HG03575 (cell line): ENCODE results near the gene MSL1.

Experiments used
- ATAC-seq: cut with Tn5 transposase; IDR thresholded peaks from one replicate; pipeline ENCODE4 v1.9.1; 2021; ENCODE audit not compliant: unreplicated experiment, insufficient number of reproducible peaks, low FRiP score; ENCODE audit errors: extremely low read depth

MSL1 gene

DNA sequence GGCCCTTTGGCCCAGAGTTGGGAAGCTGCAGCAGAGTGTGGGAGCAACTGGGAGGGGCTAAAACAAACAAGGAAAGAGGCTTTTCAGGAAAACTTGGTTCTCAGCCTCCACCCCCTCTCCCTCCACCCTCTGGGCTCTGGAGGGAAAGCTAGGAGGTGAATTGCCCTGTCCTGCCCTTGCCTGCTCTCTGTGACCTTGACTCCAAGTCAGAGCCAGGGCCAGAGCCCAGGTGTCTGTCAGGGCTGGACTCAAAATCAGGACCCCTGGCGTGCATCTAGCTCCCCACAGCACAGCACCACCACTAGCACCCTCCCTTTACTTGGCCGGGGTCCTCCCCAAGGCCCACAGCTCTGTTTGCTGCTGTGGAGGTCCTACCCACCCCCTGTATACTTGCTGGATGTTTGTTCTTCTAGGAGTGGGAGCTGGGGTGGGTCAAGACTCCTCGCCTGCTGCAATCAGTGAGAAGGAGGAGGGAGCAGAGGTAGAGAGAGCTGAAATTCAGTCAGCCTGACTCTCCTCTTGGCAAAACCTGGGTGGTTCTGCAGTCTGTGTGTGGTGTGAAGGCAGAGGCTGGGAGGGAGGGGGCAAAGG, 18.6 kb upstream of the MSL1 start:
- no peak for ATAC-seq

DNA sequence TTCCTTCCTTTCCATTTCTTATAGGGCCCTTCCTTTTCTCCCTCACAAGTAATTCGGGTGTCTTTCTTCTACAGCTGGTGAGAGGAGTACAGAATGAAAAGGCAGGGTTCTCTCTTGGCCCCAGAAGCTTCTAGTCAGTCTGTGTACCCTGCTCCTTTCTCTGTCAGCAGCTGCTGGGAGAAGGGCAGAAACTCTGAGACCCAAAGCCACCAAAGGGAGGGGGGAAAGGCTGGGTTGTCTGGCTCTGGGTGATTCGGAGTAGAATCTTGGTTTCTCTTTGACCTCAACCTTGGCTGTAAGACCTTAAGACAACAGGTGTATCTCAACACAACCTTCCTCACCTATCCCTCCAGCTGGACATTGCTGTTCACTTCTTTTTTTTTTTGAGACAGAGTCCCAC, 18.1 kb upstream of the MSL1 start:
- ATAC-seq, result no peak

DNA sequence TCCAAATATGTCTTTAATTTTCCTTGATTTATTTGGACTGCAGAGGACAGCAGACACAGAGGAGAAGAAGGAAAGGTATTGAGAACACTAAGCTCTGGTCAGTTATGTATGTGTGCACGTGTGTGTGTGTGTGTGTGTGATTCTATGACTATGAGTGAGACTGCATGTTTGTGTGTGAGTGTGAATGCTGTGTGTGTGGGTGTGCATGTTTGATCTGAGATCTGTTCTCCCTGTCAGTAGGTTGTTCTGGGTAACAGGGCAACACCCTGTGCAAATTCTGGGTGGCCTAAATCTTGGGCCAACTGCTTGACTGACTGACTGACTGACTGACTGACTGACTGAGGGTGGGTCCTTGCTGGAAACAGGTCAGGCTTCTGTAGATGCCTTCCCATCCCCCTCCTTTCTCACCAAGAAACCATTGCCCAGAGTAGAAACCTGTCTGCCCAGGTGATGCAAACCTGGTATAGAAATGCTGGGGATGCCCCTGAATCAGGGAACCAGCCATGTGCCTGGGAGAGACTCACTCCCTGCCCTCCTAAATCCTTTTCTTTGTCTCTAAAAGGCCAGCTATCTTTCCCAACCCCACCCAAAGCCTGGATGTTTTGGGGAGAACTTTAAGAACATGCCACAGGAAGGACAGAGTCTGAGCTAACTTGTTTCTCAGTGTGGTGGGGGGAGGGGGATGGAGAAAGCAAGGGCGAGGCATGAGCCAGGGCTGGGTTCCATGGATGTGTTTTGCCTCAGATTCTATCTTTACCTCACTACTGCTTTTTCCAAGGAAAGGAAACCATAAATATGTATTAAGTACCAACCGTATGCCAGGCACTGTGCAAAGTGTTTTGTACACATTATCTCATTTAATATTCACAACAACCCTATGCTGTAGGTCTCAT, 16.9 kb upstream of the MSL1 start:
- no peak for ATAC-seq

DNA sequence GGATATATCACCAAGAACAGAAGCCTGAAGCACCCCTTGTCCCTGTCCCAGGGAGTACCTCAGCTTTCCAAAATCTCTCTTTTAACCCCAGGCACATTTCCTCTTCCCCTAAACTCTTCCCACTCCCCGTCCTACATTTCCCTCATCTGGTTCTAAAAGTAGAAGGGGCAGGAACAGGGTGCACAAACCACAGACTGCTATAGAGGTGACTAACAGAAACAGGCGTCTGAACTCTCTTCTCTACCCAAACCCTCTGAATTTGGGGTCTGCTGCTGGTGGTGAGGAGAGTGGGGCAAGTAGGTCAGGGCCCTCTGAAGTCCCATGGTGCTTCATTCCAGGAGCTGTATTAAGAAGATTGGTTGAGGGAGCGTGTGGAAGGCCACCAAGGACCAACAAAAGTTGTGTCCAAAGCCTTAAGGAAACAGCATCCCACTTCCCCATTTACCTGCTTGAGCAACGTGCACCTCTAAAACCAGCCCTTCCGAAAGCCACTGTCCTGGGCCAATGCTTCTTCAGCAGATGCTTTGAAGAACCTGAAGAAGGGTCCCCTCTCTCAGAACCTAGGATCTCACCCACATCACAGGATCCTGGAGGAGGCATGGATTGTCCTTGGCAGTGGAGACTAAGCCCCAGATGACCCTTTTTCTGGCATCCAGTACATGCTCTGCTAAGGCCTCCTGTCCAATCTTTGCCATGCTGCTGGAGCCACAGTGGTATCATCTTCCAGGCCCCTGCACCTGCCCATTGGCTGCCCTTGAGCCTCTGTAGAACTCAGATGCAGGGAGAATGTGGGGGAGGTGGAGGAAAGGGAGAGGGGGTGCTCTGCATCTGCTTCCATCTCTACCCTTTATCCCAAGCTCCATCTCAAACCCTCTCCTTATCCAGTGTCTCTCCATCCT, 15.7 kb upstream of the MSL1 start:
- no peak for ATAC-seq

DNA sequence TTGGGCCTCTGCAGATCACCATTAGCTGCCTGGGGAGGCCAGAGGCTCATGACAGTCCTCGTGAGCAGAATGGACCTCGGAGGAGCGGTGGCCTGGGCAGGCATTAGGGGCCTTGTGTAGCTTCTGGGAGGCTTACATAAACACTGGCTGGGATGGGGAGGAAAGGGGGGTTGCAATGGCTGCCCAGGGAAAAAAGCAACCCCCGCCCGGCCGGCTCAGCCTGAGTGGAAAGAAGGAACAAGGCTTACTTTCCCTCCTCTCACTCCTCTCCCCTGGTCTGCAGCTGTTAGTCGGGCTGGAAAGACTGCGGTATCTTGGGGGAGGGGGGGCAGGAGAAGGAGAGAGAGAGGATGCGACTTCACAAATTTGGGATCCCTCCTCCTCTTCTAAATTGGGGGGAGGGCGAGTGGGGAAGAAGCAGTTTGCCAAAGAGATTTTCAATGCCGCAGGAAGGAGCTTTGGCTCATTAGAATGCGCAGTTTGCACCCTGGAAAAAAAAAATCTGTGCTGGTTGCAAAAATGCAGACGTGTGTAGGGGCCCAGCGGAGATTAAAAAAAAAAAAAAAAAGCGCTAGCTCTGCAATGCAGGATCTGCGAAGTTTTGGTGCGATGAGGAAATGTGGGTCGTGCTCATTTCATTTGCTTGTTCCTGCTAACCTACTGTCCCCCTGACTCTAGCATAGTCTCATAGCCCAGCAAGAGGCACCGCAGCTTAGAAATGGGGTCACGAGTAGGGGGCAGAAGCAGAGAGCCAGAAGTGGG, 14.8 kb upstream of the MSL1 start:
- ATAC-seq, result no peak

DNA sequence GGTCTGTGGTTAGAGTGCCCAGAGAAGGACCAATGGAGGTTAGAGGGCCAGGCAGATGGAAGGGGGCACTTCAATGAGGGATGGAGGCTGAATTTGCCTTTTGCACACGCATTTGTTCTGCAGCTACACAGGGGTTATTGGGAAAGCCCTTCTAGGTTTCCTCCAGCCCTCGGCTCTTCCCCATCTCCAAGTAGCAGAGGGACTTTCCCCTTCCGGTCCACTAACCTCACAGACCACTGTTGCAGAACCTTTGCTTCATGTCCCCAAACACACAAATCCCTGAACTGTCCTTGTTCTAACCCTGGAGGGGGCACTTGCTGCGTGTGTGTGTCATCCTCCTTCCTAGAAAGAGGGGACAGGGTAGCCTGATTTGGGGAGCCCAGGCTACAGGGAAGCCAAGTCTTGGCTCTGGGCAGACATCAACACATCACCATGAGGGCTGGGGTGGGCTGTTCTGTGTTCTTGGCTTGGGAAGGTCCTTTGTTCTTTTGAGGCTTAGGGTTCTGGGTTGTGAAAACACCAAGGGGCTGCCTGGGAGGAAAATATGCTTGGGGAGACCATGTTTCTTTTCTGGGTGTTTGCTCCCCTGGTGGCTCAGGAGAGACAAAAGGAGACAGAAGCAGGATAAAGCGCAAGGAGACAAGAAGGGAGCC, 14.1 kb upstream of the MSL1 start:
- no peak for ATAC-seq

DNA sequence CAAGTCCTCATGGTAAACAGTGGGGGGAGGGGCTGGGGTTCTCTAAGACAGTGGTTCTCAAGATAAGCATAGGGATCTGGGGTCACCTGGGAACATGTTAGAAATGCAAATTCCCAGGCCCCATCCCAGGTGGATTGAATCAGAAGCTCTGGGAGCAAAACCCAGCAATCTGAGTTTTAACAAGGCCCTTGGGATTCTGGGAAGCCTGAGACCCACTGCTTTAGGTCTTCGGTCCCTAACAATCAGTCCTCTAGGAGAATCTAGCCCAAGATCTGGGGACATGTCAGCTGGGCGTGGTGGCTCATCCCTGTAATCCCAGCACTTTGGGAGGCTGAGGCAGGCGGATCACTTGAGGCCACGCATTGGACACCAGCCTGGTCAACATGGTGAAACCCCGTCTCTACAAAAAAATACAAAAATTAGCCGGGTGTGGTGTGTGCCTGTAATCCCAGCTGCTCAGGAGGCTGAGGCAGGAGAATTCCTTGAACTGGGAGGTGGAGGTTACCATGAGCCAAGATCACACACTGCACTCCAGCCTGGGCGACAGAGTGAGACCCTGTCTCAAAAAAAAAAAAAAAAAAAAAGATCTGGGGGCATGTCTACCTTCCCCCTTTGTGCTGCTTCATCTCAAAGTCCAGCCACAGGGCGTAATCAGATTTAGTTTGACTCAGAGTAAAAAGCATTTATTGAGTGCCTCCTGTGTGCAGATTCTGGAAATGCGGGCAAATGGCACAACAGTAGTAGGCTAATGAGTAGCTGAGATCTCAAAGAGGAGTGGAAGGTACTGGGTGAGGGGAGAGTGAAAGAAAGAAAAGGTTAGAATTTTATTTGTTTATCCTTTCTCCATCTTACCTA, 12.6 kb upstream of the MSL1 start:
- ATAC-seq, result no peak

DNA sequence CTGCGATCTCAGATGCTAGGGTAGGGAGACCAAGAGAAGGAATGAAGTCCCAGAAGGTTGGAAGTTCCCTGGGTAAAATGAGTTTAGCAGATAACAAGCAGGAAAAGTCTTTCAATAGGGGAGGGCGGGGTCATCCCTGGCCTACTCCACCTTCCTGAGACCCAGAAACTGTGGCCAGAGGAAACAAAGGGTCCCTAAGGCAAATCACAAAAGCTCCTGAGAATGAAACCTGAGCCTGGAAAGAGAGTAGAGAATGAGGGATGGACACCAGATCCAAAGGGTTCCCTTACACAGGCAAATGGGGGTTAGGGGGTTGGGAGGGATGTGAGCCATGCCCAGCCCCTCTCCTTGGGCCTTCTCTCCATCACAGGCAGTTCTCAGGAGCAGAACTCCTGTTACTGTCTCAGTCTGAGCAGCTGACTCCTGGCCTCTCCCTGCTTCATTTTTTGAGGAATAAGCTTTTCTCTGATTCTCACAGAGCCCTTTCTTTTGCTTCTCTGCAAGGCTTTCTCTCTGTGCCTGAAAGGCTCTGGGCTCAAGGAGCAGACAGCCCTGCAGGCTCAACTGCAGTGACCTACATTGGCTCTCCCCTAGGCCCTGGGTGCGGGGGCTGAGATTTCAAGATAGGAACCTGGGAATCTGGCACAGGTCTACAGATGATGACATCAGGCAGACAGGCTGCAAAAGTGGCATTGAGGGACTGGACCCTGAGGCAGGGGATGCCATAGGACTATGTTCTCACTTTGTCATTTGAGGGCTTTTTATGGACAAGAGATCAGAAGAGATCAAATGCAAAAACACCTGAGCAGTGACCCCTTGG, 11.5 kb upstream of the MSL1 start:
- no peak for ATAC-seq

DNA sequence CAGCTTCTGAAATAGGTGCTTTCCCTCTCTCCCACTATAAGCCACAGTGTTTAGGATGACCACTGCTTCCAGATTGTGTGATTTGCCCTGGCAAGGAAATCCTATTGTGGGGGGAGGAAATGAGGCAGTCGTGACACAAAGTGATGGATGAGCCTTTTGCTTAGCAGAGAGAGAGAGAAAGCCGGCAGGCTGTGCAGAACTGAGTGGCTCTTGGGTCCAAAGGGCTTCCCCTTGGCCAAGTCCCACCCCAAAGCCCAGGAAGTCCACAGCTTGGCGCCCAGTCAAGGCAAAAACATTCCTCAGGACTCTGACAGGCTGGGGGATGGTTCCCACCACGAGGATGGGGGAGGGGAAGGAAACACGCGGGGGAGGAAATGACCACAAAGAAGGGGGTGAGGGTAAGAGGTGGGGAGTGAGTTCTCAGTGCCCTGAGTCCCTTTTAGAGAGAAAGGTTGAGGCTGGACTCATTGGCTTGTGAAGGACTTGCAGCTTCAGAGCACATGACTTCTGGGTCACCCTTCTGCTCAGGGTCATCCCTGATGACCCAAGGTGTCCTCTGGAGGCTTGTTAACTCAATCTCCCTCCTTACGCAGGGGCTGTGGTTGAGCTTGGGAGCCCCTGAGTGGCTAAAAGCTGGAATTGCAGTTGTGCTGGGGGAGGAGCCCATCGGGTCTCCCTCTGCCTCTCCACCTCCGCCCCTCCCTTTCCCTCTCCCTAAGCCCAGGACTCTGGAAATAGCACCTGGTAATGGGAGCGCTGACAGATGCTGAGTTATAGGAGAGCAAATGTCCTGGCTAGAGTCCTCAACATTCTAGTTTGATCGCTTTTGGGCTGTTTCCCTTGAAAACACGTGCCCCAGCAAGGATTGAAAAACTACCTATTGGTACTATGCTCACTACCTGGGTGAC, 10.3 kb upstream of the MSL1 start:
- ATAC-seq, result no peak

DNA sequence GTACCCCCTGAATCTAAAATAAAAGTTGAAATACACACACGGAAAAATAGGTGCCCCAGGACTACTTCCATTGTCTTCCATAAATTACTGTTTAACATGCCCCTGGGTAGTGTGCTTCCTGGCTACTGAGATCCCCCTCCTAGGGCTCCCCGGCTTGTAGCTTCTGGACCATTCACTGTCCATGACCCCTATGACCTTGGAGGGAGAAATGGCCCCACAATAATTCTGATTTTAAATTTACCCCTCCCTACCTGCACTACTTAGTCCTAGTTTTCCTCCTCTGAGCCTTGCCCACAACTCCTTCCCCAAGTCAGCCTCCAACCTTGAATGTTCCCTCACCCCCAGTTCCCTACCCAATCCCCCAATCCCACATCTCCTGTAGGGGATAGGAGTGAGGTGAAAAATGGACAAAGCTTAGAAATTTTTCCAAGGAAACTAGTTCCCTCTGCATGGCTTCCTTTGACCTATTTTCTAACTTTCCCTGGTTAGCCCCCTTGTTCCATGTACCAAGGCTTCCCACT, 9.5 kb upstream of the MSL1 start:
- no peak for ATAC-seq

DNA sequence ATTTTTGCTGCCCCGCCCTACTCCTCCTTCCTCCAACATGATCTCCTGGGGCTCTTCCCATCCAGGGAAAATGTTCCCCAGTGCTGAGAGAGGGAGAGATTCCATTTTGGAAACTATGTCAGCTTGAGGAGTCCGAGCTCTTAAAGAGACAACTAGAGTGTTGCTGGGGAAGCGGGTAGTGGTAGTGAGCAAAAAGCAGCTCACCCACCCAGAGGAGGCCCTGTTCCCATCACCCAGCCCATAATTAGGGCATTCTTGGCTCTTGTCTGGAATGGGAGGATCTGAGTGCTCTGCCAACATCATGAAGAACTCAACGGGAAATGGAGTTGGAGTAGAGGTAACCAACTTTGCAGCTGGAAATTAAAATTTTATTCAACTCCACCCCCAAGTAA, 9.1 kb upstream of the MSL1 start:
- no peak for ATAC-seq

DNA sequence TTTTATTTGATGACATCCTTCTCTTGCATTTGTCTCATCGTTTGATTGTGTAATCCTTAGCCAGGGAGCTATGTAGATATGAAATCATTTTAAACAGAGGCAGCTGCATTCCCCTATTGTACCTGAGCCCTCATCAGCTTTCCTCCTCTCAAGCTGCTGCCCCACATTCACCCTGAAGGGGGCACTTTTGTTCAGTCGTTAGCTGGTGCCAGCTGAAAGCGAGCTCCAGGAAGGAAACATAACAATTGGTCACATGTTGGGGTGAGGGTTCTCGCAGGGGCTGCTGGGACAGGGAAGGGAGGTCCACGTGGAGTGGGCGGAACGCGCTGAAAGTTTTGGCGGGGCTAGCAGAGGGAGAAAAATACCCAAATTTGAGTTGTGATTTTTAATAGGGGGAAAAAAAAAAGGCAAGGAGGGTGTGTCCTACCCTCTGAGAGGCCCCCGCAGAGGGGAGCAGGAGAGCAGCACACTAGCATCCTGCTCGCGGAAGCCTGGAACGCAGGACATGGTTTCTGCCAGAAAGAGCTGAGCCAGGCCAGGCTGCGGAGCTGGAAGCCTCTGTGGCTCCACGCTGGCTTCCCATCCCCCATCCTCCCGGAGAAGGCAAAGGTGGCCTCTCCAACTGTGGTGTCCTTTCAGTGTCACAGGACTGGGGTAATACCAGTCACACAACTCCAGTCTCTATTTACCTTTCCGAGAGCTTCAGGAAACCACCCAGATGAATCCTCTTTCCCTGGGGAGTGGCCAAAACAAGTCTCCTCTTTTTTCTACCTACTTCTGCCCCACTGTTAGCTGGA, 8.5 kb upstream of the MSL1 start:
- no peak for ATAC-seq

DNA sequence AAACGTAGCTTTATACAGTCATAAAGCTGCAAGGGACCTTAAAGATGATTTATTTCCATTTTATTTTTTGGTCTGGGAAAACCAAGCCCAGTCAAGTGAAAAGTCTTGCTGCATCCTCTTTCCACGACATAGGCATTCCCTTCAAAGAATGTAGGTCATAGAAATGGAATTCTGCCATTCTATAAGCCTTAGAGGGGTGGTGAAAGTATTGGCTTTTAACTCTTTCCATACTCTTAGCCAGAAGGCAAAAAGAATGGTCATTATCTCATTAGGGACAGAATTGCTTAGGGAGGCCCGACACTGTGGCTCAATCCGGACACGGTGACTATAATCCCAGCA, 7.9 kb upstream of the MSL1 start:
- ATAC-seq, result no peak

DNA sequence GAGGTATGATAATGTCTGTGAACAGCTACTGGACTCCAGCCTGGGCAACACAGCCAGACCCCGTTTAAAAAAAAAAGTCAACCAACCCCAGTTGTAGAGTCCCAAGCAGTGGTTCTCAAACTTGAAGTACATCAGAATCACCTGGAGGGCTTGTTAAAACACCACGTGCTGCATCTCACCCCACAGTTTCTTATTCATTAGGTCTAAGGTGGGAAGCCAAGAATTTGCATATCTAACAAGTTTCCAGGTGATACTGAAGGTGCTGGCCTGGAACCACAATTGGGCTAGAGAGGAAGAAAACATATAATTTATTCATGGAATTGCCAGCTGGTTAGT, 6.7 kb upstream of the MSL1 start:
- no peak for ATAC-seq
